HEK293 (cell line): Measurements from ENCODE around the gene TCF12.

Experiments
- AEBP2 ChIP-seq: fragments of 450-650 bp; formaldehyde crosslinking; IDR thresholded peaks from 2 replicates; pipeline ENCODE4 v1.5.1; 2016; ENCODE audit warnings: missing biosample characterization, missing genetic modification characterization, borderline replicate concordance
- GLIS2 ChIP-seq: fragments of 450-650 bp; formaldehyde crosslinking; IDR thresholded peaks from 2 replicates; pipeline ENCODE4 v1.5.1; 2016; ENCODE audit warnings: missing biosample characterization, missing genetic modification characterization
- INSM2 ChIP-seq: fragments of 450-650 bp; formaldehyde crosslinking; IDR thresholded peaks from 2 replicates; pipeline ENCODE4 v1.5.1; 2016; ENCODE audit warnings: missing biosample characterization, missing genetic modification characterization
- PBX3 ChIP-seq: sonication (generic); formaldehyde crosslinking; IDR thresholded peaks from 2 replicates; pipeline ENCODE4 v1.8.1; 2022; ENCODE audit warnings: mild to moderate bottlenecking, moderate library complexity, missing genetic modification reagents
- SETDB1 ChIP-seq: IDR thresholded peaks from one replicate; pipeline ENCODE4 v1.6.1; 2017; ENCODE audit warnings: mild to moderate bottlenecking, low read length, moderate library complexity, mixed read lengths; ENCODE audit not compliant: insufficient read length
- WT1 ChIP-seq: fragments of 450-650 bp; formaldehyde crosslinking; IDR thresholded peaks from 2 replicates; pipeline ENCODE4 v1.5.1; 2016; ENCODE audit warnings: missing biosample characterization, missing genetic modification characterization
- ZBTB1 ChIP-seq: fragments of 450-650 bp; formaldehyde crosslinking; IDR thresholded peaks from 2 replicates; pipeline ENCODE4 v1.5.1; 2016; ENCODE audit warnings: missing biosample characterization, missing genetic modification characterization
- ZBTB20 ChIP-seq: fragments of 450-650 bp; formaldehyde crosslinking; IDR thresholded peaks from 2 replicates; pipeline ENCODE4 v1.5.1; 2016; ENCODE audit warnings: missing biosample characterization, missing genetic modification characterization
- ZBTB7A ChIP-seq: fragments of 450-650 bp; formaldehyde crosslinking; IDR thresholded peaks from 2 replicates; pipeline ENCODE4 v1.5.1; 2016; ENCODE audit warnings: low read depth, missing biosample characterization, missing genetic modification characterization
- ZFHX2 ChIP-seq: fragments of 450-650 bp; formaldehyde crosslinking; conservative IDR thresholded peaks from 2 replicates; pipeline ENCODE4 v1.5.1; 2016; ENCODE audit warnings: missing biosample characterization, missing genetic modification characterization
- ZNF133 ChIP-seq: fragments of 450-650 bp; formaldehyde crosslinking; IDR thresholded peaks from 2 replicates; pipeline ENCODE4 v1.5.1; 2016; ENCODE audit warnings: missing biosample characterization, missing genetic modification characterization
- ZNF169 ChIP-seq: fragments of 450-650 bp; formaldehyde crosslinking; IDR thresholded peaks from 2 replicates; pipeline ENCODE4 v1.5.1; 2016; ENCODE audit warnings: missing biosample characterization, missing genetic modification characterization
- ZNF202 ChIP-seq: fragments of 450-650 bp; formaldehyde crosslinking; IDR thresholded peaks from 2 replicates; pipeline ENCODE4 v1.5.1; 2016; ENCODE audit warnings: missing biosample characterization, missing genetic modification characterization, borderline replicate concordance
- ZNF248 ChIP-seq: fragments of 450-650 bp; formaldehyde crosslinking; IDR thresholded peaks from 2 replicates; pipeline ENCODE4 v1.5.1; 2017; ENCODE audit warnings: missing biosample characterization, missing genetic modification characterization
- ZNF354C ChIP-seq: fragments of 450-650 bp; formaldehyde crosslinking; IDR thresholded peaks from 2 replicates; pipeline ENCODE4 v1.5.1; 2016; ENCODE audit warnings: missing biosample characterization, missing genetic modification characterization, low read depth, borderline replicate concordance
- ZNF433 ChIP-seq: fragments of 450-650 bp; formaldehyde crosslinking; IDR thresholded peaks from 2 replicates; pipeline ENCODE4 v1.5.1; 2016; ENCODE audit warnings: missing biosample characterization, missing genetic modification characterization, low read depth
- ZNF544 ChIP-seq: fragments of 450-650 bp; formaldehyde crosslinking; IDR thresholded peaks from 2 replicates; pipeline ENCODE4 v1.5.0; 2017; ENCODE audit warnings: missing biosample characterization, missing genetic modification characterization
- ZNF558 ChIP-seq: fragments of 450-650 bp; formaldehyde crosslinking; IDR thresholded peaks from 2 replicates; pipeline ENCODE4 v1.5.1; 2016; ENCODE audit warnings: missing biosample characterization, missing genetic modification characterization
- ZNF580 ChIP-seq: fragments of 450-650 bp; formaldehyde crosslinking; IDR thresholded peaks from 2 replicates; pipeline ENCODE4 v1.5.1; 2016; ENCODE audit warnings: missing biosample characterization, missing genetic modification characterization
- ZNF624 ChIP-seq: fragments of 450-650 bp; formaldehyde crosslinking; IDR thresholded peaks from 2 replicates; pipeline ENCODE4 v1.5.1; 2017; ENCODE audit warnings: missing biosample characterization, missing genetic modification characterization
- ZNF626 ChIP-seq: fragments of 450-650 bp; sonication (Bioruptor Pico); formaldehyde crosslinking; IDR thresholded peaks from 2 replicates; pipeline ENCODE4 v1.5.1; 2018; ENCODE audit warnings: missing biosample characterization, missing genetic modification characterization, inconsistent platforms
- ZNF629 ChIP-seq: fragments of 450-650 bp; formaldehyde crosslinking; IDR thresholded peaks from 2 replicates; pipeline ENCODE4 v1.5.1; 2017; ENCODE audit warnings: missing biosample characterization, missing genetic modification characterization
- ZNF707 ChIP-seq: fragments of 450-650 bp; formaldehyde crosslinking; IDR thresholded peaks from 2 replicates; pipeline ENCODE4 v1.5.1; 2016; ENCODE audit warnings: missing biosample characterization, missing genetic modification characterization
- ZNF76 ChIP-seq: fragments of 450-650 bp; formaldehyde crosslinking; IDR thresholded peaks from 2 replicates; pipeline ENCODE4; 2016; ENCODE audit warnings: low read depth, missing biosample characterization, missing genetic modification characterization, borderline replicate concordance
- ZNF768 ChIP-seq: fragments of 450-650 bp; formaldehyde crosslinking; IDR thresholded peaks from 2 replicates; pipeline ENCODE4 v1.5.1; 2018; ENCODE audit warnings: missing biosample characterization, mild to moderate bottlenecking, missing genetic modification characterization
- ZNF777 ChIP-seq: fragments of 450-650 bp; formaldehyde crosslinking; IDR thresholded peaks from 2 replicates; pipeline ENCODE4 v1.5.1; 2017; ENCODE audit warnings: missing biosample characterization, missing genetic modification characterization, borderline replicate concordance
- ZNF830 ChIP-seq: fragments of 450-650 bp; IDR thresholded peaks from 2 replicates; pipeline ENCODE4 v1.5.0; 2018; ENCODE audit warnings: missing biosample characterization, missing genetic modification characterization, low read depth, mild to moderate bottlenecking, moderate library complexity
- ZXDB ChIP-seq: fragments of 450-650 bp; formaldehyde crosslinking; IDR thresholded peaks from 2 replicates; pipeline ENCODE4 v1.5.1; 2016; ENCODE audit warnings: missing biosample characterization, missing genetic modification characterization
- TF ChIP-seq, protein P1 (sequence below): fragments of 450-650 bp; formaldehyde crosslinking; IDR thresholded peaks from 2 replicates; pipeline ENCODE4 v1.5.1; 2016; ENCODE audit warnings: missing biosample characterization, missing genetic modification characterization, borderline replicate concordance

TCF12 gene

DNA sequence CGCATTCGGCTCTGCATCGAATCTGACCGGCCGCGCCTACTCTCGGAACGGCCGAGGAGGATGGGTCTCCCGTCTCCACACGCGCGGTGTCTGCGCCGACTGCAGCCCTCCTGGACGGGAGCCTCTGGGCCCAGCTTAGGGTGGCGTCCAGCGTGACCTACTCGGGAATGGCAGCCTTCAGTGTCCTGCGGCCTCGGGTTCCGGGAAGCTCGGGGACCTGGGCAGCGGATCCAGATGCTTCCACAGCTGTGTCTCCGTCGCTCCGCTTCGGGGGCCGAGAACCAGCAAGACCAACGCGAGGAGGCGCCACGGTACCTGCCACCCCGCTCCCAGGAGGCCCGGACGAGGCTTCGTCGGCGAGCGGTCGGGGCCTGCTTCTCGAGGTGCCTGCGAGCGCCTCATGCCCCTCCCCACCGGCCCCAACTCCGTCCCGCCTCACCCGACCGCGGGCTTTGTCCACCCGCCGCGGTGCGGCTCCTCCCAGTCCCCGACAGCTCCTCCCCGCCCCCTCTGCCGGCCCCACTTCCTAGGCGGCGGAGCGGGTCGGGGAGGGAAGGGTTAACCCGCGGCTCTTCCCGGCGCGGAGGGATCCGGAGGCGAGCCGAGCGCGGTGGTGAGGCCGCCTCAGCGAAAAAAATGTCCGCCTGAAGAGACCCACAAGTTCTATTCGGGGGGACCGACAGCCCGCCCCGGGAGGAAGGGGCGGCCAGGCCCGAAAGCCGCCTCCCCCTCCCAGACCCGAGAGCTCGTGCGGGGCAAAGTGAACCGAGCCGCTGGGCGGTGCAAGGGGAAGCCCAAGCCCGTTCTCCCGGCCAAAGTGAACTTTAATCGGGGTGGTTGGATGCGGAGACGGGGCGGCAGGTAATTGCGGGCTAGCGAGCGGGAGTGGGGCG, at the start of gene TCF12 (continued):
- TF ChIP-seq, protein P1, sequence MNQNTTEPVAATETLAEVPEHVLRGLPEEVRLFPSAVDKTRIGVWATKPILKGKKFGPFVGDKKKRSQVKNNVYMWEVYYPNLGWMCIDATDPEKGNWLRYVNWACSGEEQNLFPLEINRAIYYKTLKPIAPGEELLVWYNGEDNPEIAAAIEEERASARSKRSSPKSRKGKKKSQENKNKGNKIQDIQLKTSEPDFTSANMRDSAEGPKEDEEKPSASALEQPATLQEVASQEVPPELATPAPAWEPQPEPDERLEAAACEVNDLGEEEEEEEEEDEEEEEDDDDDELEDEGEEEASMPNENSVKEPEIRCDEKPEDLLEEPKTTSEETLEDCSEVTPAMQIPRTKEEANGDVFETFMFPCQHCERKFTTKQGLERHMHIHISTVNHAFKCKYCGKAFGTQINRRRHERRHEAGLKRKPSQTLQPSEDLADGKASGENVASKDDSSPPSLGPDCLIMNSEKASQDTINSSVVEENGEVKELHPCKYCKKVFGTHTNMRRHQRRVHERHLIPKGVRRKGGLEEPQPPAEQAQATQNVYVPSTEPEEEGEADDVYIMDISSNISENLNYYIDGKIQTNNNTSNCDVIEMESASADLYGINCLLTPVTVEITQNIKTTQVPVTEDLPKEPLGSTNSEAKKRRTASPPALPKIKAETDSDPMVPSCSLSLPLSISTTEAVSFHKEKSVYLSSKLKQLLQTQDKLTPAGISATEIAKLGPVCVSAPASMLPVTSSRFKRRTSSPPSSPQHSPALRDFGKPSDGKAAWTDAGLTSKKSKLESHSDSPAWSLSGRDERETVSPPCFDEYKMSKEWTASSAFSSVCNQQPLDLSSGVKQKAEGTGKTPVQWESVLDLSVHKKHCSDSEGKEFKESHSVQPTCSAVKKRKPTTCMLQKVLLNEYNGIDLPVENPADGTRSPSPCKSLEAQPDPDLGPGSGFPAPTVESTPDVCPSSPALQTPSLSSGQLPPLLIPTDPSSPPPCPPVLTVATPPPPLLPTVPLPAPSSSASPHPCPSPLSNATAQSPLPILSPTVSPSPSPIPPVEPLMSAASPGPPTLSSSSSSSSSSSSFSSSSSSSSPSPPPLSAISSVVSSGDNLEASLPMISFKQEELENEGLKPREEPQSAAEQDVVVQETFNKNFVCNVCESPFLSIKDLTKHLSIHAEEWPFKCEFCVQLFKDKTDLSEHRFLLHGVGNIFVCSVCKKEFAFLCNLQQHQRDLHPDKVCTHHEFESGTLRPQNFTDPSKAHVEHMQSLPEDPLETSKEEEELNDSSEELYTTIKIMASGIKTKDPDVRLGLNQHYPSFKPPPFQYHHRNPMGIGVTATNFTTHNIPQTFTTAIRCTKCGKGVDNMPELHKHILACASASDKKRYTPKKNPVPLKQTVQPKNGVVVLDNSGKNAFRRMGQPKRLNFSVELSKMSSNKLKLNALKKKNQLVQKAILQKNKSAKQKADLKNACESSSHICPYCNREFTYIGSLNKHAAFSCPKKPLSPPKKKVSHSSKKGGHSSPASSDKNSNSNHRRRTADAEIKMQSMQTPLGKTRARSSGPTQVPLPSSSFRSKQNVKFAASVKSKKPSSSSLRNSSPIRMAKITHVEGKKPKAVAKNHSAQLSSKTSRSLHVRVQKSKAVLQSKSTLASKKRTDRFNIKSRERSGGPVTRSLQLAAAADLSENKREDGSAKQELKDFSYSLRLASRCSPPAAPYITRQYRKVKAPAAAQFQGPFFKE = 0 out of 2 replicates have a peak, but pooled peaks have one; percentile 55
- TF ChIP-seq ZNF830 (tag by site-specific recombination) (no peak), ZNF707 (tag by site-specific recombination) (no peak), ZNF76 (tag by site-specific recombination) (peak; percentile 67; the same call in 1 of the 2 replicates), ZBTB20 (peak; percentile 43; the same call in 1 of the 2 replicates), ZNF777 (peak; percentile 75; the same call in 1 of the 2 replicates), GLIS2 (tag by site-specific recombination) (peak; percentile 53; the same call in 1 of the 2 replicates), ZNF248 (no peak), INSM2 (peak; percentile 73), ZNF354C (tag by site-specific recombination) (no peak), ZNF626 (no peak), SETDB1 (no peak), ZNF768 (tag by site-specific recombination) (0 out of 2 replicates have a peak, but pooled peaks have one; percentile 10), ZNF558 (tag by site-specific recombination) (no peak), ZNF133 (tag by site-specific recombination) (no peak), ZBTB1 (no peak), WT1 (peak; percentile 53), ZFHX2 (tag by site-specific recombination) (peak; percentile 16; the same call in 1 of the 2 replicates), ZNF169 (no peak), PBX3 (CRISPR knock-in tag) (no peak), AEBP2 (no peak), ZXDB (tag by site-specific recombination) (peak; percentile 77), ZNF580 (tag by site-specific recombination) (no peak), ZNF624 (tag by site-specific recombination) (no peak), ZNF202 (peak; percentile 91), ZNF544 (no peak), ZNF629 (tag by site-specific recombination) (peak; percentile 58; the same call in 1 of the 2 replicates), ZBTB7A (tag by site-specific recombination) (no peak), ZNF433 (tag by site-specific recombination) (no peak)
